Brain pericyte (primary cell): Measurements from ENCODE around the gene MAP7D2.

Source experiments
- DNase-seq: peaks from one replicate; pipeline ENCODE4 v3.0.0-alpha.2; 2012; ENCODE audit warnings: low read depth, low spot score

Gene MAP7D2

DNA sequence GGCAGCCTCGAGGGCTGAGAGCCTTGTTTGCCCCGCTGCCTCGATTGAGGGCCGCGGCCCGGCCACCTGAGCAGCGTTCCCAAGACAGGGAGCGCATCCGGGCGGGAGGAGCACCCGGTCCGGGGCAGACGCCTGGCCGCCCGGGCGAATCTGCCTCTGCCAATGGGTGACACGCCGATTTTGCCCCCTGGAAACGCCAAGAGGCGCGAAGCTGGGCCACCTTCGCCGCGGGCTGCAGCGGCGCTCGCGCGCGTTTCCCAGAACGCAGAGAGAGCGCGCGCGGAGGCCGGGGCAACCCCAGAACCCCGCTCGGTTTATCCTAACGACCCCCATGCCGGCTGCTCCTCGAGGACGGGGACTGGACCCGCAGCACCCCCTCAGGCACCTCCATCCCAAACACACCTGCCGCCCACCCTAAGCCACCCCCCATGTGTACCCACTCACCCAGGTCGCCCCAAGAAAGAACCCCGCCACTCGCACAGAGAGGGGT is 575 bp downstream of the MAP7D2 start:
- no peak for DNase-seq

DNA sequence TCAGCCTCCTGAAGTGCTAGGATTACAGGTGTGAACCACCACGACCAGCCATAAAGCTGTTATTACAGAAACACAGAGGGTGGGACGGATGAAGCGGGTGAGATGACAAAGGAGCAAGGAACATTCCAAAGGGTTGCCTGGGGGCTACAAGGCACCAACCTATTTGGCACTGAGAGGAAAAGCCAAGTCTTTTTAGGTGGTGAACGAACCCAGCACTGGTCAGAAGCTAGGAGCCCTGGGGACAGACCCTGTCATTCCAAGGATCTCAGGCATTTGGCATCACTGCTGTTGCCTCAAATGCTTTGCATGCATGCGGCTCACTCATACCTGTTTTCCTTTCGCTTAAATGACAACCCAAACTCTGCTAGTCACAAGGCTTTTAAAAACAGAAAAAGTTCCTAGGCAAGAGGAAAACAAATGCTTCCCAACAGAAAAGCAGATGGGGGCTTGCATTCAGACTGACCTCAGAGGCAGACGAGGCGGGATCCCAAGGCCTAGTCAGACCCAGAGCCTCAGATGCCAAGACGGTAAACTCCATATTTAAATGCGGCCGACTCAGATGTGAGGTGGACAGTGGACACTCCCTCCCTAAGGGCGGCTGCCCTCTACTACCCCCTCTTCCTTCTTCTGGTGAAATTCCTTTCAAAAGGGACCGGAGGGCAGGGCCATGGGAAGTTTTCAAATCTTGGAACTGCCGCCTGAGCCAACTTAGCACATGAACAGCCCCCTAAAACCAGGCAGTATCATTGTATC is 4.5 kb downstream of the MAP7D2 start:
- no peak for DNase-seq

DNA sequence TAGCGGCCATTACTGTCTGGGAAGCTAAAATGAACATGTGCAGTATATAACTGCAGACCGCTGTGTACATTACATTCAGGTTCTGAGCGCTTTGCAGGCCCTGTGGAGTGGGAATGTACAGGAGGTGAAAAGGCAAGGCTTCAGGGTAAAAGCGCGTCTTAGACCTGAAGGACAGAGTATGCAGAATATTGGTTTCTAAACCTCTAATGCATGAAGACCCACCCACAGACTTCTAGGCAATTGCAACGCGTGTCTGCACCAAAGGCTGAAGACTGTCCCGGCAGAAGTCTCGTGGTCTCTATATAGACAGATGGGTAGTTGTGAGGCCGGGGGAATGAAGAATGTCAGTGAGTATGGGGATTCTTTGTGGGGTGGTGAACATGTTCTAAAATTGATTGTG is 5.4 kb downstream of the MAP7D2 start:
- no peak for DNase-seq

DNA sequence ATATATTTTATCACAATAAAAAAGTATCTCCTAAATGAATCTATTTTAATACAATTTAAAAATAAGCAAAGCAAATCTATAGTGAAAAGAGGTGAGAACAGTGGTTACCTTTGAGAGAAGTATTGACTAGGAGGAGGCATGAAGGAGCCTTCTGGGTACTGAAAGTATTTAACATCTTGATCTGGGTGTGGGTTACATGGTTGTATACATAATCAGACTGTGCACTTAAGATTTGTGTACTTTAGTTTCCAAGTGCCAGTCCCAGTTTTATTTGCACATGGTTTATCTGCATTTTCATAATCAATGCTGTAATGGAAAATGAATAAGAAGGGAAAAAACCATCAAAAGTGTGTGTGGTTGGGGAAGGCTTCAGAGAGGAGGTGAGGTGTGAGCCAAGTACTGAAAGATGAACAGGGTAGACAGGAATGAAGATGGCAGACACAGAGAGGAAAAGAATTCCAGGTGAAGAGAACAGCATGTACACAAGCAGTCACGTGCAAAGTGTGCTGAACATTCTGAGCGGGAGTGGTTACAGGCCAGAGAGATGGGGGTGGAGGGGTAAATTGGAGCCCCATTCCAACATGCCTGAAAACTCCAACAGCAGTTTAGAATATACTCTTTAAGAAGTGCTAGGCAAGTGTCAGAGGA is 14.6 kb downstream of the MAP7D2 start:
- no peak for DNase-seq

DNA sequence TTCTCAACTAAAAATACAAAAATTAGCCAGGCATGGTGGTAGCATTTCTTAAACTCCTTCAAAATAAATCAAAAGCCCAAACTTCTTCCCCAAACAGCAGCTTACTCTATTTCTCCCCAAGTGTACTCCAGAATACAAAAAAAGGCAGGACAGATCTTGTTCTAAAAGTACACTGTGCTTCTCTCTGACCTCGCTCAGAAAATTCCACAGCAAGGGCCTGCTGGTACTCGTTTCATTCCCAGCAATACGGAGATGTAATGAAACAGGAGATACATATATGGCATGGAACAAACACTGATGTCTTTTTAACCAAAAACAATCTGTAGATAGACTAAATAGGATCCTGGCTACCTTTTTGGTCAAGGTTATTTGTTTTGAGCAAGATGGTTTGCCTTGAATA is 25.2 kb downstream of the MAP7D2 start:
- no peak for DNase-seq

DNA sequence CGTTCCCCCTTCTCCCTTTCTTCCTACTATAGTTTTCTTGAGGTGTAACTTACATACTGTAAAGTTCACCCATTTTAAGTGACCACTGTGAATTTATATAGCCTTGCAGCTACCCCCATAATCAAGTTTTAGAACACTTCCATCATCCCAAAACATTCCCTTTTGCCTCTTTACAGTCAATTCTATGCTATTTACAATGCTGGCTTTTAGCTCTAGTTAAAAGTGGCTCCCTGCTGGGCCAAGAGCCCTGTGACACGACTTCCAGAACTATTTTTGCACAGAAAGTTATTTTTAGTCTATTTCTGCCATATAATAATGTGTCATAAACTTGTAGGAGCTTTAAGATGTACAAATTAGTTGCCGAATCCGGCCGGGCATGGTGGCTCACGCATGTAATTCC is 26.9 kb downstream of the MAP7D2 start:
- DNase-seq = no peak

DNA sequence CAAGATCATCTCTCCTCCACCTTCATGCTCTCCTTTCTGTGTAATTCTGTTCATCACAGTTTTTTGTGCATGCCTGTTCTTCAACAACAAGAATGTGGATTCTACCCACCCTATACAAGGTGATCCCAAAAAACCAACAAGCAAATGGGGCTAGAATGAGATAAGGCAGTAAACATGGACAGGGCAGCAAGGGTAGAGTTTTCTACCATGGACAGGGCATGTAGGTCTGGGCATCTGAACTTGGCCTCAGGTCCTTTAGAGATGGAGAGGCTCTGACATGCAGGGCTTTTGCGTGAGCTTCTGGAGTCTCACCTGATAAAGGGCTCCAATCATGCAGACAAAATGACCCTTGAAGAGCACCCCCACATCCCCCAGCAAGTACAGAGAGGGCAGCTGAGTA is 36.4 kb downstream of the MAP7D2 start:
- DNase-seq = no peak

DNA sequence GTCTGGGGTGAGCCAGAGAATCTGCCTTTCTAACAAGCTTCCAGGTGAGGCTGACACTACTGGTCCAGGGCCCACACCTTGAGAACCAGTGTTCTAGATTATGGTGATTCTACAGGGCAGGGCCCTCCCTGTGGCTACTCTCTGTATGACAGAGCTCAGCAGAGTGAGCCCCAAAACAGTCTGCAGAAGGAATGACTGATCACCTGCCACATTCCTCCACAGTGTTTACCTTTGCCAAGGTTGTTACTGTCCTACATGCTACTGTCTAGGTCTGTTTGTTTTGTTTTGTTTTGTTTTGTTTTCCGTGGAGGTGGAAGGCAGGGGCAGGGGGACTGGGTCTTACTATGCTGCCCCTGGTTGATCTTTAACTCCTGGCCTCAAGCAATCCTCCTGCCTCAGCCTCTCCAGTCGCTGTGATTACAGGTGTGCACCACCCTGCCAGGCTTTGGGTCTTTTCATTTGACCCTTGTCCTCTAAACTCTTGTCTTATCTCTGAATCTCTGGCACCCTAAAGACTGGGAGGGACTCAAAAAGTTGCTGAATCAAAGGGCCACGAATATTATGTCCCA is 45.1 kb downstream of the MAP7D2 start:
- no peak for DNase-seq

DNA sequence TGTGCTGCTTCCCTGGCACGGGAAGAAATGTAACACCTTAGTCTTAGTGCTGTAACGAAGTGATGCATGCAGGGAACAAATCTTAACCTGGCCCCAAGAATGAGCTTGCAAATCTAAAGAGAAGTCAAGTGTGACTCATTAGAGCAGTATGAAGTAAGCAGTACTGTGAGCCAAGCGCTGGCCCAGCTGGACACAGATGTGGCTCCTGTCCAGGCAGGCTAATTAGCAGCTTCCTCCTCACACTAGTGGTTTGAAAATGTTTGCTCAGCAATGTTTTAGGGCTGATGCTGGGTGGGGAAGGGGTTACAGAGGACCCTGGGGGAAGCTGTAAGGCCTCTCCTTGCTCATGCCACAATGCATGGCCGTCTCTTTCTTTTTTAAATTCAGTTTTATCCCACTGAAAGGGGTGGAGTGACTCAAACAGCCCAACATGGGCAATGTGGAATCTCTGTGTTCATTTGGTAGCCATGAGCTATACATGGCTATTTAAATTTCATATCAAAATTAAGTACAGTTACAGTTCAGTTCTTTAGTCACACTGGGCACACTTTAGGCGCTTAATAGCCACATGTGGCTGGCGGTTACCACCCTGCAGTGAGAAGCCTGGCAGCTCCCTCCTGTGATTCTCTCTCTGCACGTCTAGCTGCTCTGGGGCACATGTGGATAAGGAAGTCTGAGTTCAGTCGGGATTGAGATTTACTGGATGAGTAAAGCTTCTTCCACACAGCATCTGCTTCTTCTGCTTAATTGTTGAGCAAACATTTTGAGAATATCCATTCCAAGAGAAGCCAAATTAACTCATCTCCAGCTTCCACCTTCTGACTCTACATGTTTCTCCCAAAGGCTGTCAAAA is 48.8 kb downstream of the MAP7D2 start:
- DNase-seq = peak; percentile 4

DNA sequence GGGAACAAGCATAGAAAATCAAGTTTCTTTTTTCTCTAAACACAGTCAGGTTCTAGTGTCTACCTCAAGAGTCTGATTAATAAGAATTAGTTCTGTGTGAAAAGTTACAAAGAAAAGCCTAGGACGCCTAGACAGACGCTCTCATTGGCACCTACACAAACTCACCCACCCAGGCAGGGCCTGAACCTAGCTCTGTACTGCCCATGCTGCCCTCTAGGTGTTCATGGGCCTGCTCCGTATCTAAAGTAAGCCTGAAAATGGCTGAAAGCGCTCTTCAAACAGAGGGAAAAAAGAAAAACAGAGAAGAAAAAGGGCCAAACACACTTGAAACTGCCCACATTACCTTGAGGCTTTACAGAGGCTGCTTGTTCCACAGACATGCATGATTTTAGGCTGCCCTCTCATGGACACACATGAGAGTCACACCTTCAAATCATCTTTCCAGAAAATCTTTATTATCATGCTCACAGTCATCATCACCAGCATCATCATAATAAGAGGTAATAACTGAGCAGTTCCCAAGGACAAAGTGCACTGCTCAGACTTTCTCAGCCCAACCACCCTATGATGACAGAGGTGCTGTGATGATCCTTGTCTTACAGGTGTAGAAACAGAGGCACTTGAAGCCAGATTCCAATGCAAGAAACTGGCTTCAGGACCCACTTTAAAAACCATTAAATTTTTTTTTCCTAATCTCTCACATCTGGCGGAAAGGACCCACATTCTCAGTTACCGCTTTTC is 49.6 kb downstream of the MAP7D2 start:
- no peak for DNase-seq

DNA sequence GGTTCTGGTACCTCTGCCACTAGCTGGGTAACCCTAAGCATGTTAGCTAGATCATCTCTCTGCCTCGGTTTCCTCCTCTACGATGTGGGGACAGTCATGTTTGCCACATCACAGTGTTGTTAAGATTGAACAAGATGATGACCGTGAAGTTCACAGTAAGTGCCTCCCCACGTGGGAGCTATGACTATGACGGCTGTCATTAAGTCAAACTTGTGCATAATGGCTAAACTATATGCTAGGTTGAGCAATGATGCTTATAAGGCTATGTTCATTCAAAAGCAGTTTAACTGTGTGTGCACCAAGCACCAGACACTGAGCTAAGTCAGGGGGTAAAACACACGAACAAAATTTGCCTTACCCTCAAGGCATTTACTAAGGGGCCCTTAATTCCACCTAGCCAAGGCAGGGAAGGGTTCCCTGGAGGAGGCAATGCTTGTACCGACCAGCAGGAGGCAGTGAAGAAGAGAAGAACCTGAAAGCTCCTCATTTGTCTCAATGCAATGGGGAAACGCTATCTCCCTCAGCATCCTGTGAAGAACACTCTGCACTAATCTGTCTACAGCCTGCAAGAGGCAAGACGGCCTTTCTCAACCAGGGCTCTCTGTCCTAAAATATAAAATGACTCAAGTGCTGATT is 52.9 kb downstream of the MAP7D2 start:
- no peak for DNase-seq

DNA sequence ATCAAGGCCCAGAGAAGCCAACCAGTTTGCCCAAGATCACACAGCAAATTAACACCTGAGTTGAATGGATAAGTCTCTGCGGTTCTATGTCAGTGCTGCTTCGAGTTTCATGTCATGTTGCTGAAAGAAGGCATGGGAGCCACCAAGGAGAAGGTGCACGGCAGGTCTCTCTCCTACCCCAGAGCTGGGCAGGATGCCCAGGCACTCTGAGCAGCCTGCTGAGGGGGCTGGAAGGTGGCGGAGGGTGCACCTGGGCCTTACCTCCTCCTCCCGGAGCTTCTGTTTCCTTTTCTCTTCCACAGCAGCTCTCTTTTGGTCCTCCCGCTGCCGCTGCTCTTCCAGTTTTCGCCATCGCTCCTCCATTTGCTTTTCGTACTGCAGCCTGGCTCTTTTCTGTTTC is 53.6 kb downstream of the MAP7D2 start:
- DNase-seq = no peak

DNA sequence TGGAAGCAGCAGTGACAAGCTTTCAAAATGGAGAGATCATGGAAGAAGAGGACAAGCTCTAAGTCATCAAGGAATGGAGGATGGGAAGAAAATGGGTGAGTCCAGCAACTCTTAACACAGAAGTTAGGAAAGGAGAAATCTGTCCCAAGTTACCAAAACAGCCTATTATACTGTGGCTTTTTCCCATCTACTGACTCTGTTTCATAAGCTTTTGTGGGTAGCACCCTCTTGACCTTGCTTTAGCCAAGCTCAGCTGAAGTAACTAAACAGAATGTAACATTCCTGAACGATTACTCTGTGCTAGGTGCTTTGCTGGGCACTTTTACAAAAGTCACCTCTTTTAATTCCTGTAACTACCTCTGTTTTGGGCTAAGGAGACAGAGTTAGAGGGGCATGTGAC is 54.9 kb downstream of the MAP7D2 start:
- no peak for DNase-seq

DNA sequence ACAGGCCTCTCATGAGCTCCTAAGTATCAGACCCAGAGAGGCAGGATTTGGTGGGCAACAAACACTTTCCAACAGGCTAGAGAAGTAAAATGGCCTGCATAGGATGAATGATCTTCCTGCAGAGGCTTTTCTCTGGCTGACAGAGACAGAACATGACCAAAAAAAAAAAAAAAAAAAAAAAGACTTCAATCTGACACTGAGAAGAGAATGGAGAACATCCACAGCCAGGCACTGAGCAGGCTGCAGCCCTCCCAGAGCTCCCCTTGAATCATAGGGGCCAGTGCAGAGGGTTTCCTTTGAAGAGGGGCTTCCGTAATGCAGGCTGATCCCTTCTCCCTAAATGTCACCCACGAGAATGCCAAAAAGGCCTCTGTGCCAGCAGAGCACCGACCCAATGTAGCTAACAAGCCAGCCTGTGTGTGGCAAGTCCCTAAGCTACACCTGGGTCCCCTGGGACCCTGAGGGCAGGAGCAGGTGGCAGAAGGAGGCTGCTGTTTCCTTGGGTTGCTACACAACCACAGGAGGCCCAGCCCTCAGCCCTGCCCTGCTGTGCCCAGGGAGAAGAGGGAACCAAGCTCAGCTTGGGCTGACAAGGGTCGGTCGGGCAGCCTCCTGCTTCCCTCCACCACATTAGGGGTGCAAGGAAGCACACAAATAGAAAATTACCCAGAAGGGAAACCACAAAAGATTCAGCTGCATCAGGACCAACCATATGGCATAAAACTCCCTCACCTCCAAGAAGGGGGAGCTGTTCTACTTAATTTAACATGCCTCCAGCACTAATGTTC is 55.6 kb downstream of the MAP7D2 start:
- no peak for DNase-seq

DNA sequence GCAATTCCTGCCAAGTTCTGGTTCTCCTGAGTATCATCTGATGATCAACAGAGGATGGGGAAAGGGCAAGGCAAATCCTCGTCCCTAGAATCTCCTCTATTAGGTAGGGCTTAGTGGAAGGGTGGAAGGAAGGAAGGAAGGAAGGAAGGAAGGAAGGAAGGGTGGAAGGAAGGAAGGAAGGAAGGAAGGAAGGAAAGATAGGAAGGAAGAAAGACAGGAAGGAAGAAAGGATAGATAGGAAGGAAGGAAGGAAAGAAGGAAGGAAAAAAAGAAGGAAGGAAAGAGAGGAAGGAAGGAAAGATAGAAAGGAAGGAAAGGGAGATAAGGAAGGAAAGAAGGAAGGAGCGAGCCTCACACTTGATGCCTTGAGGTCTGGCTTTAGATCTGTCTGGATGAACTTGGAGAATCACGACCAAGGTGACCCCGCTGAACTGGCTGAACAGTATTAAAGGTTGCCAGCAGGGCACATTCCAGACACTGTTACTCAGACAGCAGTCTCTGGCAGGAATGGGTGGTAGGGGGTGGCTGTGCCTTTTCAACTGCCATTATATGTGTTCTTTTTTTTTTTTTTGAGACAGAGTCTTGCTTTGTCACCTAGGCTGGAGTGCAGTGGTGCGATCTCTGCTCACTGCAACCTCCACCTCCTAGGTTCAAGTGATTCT is 57.1 kb downstream of the MAP7D2 start:
- DNase-seq = no peak

DNA sequence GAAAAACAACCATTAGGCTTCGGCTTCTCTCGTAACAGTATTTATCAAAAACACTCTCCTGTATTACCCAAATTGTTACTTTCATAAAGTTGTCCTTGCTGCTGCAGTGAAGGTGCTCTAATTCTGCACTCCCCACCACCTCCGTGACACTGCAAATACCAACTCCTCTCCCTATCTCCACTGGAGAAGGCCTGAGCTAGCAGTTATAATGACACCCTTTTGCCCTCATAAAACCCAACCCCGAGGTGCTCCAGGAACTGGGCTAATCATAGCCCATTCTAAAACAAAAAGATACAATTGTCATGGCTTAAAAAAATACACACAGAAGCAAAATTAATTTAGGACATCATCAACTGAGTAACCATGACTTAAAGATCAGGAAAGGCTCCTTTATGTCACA is 59.2 kb downstream of the MAP7D2 start:
- no peak for DNase-seq

DNA sequence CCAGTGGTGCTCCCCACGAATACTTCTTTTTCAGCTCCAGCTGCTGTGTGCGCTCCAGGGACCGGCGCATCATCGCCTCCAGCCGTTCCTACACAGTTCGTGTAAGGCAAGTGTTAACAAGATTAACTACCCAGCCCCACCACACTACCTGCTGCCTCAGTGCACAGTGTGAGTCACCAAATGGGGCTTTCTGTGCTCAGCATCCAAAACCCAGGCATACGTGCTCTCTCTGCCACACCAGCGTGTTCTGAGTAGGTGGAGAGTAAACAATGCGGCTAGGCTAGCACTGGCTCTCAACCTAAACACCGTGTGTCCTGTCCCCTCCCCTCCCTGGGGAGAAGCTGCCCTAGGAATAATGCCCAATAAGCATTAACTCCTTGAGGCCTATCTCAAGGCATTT is 60.0 kb downstream of the MAP7D2 start:
- DNase-seq = no peak

DNA sequence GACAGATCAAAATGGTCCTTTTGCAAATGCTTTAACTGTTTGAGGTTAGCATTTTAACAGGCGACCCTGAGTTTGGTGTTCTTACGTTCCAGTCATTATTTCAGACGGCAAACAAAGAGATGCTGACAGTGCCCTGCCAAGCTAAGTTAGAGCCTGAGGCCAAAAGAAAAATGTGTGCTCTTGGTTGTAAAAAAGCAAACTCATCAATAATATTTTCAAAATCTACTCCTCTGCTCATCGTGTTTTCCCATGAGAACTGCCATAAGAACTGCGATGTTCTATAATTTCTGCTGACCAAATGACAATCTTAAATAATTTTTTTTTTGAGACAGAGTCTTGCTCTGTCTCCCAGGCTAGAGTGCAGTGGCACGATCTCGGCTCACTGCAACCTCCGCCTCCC is 63.2 kb downstream of the MAP7D2 start:
- no peak for DNase-seq

DNA sequence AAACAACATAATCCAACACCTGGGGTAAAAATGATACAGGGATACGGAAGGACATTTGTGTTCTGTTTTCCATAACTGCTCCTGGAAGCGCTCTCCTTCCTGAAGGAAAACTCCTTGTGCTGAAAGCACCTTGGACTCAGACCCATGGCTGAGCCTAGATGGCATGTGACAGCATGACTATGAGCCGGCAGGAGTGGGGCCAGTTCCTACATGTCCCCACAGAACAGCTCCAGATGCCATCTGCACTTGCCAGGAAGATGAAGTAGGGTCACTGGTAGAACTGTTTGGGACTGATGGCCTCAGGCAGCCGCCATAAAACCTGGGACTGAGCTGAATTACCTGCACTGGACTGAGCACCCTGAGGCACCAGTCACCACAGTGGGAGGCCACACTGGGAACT is 69.8 kb downstream of the MAP7D2 start:
- no peak for DNase-seq

DNA sequence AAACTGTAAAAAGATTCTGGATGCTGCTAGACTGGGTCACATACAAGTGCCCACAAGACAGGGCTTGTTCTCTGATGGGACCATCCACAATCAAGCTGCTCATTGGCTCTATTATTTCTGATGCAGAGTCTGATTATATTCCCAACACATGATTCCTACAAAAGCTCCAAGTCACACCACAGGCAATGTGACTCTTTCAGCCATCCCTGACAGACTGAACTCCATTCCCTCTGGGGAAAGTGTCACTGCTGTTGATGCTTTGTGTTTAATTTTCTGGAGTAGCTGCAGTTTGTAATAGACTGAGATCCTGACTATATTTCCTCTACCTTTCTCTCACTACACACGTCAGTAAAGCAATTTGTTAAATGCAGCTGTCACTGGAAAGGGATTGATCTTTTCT is 70.5 kb downstream of the MAP7D2 start:
- no peak for DNase-seq
